HG03045 (cell line): ENCODE measurements around the gene SORL1-AS1.
"Not testable (repeated sequence)": the region's sequence is repeated elsewhere in the genome, so short reads cannot be mapped to it uniquely, and the experiment has no call there.

ENCODE experiments used
- ATAC-seq: cut with Tn5 transposase; IDR thresholded peaks from one replicate; pipeline ENCODE4 v1.9.1; 2021; ENCODE audit warnings: mild to moderate bottlenecking, moderate library complexity; ENCODE audit not compliant: unreplicated experiment

Gene SORL1-AS1

GRCh38 chr11:121429556-121429955 lies 23.2 kb downstream of the SORL1-AS1 start:
- no peak for ATAC-seq

- no peak for ATAC-seq
Measured at GRCh38 chr11:121427400-121427744, 25.4 kb downstream of the SORL1-AS1 start.

- ATAC-seq: peak; percentile 45
Measured at GRCh38 chr11:121426476-121427399, 26.0 kb downstream of the SORL1-AS1 start.

GRCh38 chr11:121425828-121426227 lies 26.9 kb downstream of the SORL1-AS1 start:
- no peak for ATAC-seq

GRCh38 chr11:121422675-121423074 lies 30.1 kb downstream of the SORL1-AS1 start:
- no peak for ATAC-seq

GRCh38 chr11:121421149-121421901 lies 31.4 kb downstream of the SORL1-AS1 start:
- ATAC-seq: no peak

- no peak for ATAC-seq
Measured at GRCh38 chr11:121420398-121420797, 32.4 kb downstream of the SORL1-AS1 start.

GRCh38 chr11:121419836-121420235 lies 32.9 kb downstream of the SORL1-AS1 start:
- ATAC-seq: no peak

- ATAC-seq: peak; percentile 36
Measured at GRCh38 chr11:121418625-121419114, 34.1 kb downstream of the SORL1-AS1 start.

GRCh38 chr11:121417607-121418006 lies 35.2 kb downstream of the SORL1-AS1 start:
- ATAC-seq: no peak

GRCh38 chr11:121417055-121417551 lies 35.7 kb downstream of the SORL1-AS1 start:
- ATAC-seq: peak; percentile 43

- ATAC-seq: no peak
Measured at GRCh38 chr11:121415856-121416255, 36.9 kb downstream of the SORL1-AS1 start.

GRCh38 chr11:121414141-121414913 lies 38.4 kb downstream of the SORL1-AS1 start:
- ATAC-seq: no peak

- ATAC-seq: no peak
Measured at GRCh38 chr11:121412711-121413415, 39.9 kb downstream of the SORL1-AS1 start.

GRCh38 chr11:121412000-121412587 lies 40.7 kb downstream of the SORL1-AS1 start:
- no peak for ATAC-seq

- not testable (repeated sequence) for ATAC-seq
Measured at GRCh38 chr11:121411330-121411729, 41.4 kb downstream of the SORL1-AS1 start.

- ATAC-seq: not testable (repeated sequence)
Measured at GRCh38 chr11:121410041-121410440, 42.7 kb downstream of the SORL1-AS1 start.

GRCh38 chr11:121408830-121409229 lies 43.9 kb downstream of the SORL1-AS1 start:
- no peak for ATAC-seq

- ATAC-seq: no peak
Measured at GRCh38 chr11:121406291-121406690, 46.5 kb downstream of the SORL1-AS1 start.

- ATAC-seq: no peak
Measured at GRCh38 chr11:121405646-121406045, 47.1 kb downstream of the SORL1-AS1 start.
